GM18858 (cell line): Measurements from ENCODE around the gene TBC1D22A.

Experiments used
- ATAC-seq: cut with Tn5 transposase; IDR thresholded peaks from one replicate; pipeline ENCODE4 v1.9.1; 2021; ENCODE audit not compliant: unreplicated experiment

The TBC1D22A gene

GRCh38 chr22:46947516-46948257 lies 185.2 kb downstream of the TBC1D22A start:
- ATAC-seq = no peak

- no peak for ATAC-seq
Measured at GRCh38 chr22:46948411-46949144, 186.1 kb downstream of the TBC1D22A start.

- ATAC-seq = no peak
Measured at GRCh38 chr22:46951350-46951749, 188.9 kb downstream of the TBC1D22A start.

GRCh38 chr22:46951973-46952372 lies 189.5 kb downstream of the TBC1D22A start:
- no peak for ATAC-seq

GRCh38 chr22:46953968-46954765 lies 191.7 kb downstream of the TBC1D22A start:
- no peak for ATAC-seq

DNA sequence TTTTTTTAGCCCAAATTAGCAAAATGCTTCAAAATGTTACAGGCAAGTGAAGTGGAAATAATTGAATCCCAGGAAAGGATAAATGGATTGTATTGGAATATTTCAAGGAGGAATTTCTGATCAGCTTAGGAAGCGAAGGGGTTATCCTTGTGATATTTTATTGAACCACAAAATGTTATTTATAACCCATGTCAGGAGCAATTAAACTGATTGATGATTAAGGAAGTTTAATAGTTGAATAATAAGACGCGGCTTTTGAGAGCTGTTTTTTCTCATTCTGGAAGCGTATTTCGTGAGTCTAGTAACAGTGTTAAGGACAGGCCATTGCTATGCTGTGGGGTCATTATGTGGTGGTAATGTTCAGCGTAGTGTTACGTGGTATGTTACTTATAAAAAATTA lies 192.3 kb downstream of the TBC1D22A start:
- no peak for ATAC-seq

- no peak for ATAC-seq
Measured at GRCh38 chr22:46956498-46957215, 194.2 kb downstream of the TBC1D22A start.

DNA sequence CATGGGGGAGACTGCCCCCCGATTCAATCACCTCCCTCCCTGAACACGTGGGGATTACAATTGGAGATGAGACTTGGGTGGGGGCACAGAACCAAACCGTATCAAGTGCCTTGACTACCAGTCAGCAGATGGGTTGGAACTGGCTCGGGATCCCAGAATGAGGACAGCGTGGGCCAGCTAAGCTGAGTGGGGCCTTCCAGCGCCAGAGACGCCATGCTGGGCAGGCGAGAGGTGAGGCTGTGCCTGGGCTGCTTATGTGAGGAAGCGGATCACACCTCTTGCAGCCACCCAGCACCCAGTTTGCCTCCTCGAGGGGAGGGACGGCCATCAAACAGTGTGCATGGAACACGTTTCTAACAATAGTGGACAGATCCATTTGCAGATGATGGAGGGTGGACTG lies 195.1 kb downstream of the TBC1D22A start:
- no peak for ATAC-seq

GRCh38 chr22:46958191-46958590 lies 195.7 kb downstream of the TBC1D22A start:
- no peak for ATAC-seq

- ATAC-seq = no peak
Measured at GRCh38 chr22:46958658-46959057, 196.2 kb downstream of the TBC1D22A start.

DNA sequence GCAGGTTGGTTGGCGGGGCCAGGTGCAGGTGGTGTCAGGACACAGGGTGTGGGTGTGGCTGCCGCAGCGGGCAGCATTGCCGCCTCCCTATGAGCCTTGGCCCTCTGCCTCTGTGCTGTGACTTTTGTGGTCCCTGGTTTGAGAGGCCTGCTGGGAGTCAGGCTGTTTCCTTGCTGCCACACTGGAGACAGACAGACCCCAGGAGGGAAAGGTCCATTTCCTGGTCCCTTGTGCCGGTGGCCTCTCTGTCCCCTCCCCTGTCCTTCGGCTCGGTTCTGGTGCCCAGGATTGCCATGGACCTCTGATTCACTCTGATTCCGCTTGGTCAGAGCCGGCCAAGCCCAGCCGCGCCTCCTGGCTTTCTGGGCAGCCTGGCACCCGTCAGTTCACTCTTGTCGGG lies 196.9 kb downstream of the TBC1D22A start:
- ATAC-seq = no peak

DNA sequence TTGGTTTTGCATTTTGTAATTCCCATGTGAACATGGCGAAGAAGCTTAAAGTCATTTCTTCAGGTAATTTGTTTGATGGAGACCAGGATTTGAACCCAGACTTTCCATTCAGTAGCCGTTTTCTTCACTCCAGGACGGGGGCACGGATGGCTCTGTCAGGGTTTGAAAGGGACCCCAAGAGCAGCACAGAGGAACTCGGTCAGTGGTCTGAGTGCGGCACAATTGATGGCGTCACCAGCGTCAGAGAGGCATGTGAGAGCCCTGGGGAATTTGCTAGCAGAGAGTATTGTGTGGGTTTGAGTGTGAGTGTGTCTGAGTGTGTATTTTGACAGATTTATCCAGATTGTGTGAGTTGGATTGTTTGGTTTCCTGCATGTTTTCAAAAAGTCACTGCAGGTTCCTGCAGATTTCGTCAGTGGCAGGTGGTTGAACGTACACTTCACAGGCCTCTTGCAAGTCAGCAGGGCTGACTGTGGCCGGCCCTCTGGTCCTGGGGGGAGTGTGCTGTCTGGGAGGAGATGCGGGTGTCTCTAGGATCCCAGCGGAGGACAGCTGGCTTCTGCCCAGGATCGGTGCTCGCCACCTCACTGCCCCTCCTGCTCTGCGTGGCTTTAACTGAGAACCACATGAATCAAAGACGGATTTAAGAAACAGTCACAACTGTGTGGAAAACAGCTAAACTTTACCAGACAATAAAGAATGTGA lies 199.3 kb downstream of the TBC1D22A start:
- ATAC-seq = no peak

- no peak for ATAC-seq
Measured at GRCh38 chr22:46962406-46962805, 200.0 kb downstream of the TBC1D22A start.

DNA sequence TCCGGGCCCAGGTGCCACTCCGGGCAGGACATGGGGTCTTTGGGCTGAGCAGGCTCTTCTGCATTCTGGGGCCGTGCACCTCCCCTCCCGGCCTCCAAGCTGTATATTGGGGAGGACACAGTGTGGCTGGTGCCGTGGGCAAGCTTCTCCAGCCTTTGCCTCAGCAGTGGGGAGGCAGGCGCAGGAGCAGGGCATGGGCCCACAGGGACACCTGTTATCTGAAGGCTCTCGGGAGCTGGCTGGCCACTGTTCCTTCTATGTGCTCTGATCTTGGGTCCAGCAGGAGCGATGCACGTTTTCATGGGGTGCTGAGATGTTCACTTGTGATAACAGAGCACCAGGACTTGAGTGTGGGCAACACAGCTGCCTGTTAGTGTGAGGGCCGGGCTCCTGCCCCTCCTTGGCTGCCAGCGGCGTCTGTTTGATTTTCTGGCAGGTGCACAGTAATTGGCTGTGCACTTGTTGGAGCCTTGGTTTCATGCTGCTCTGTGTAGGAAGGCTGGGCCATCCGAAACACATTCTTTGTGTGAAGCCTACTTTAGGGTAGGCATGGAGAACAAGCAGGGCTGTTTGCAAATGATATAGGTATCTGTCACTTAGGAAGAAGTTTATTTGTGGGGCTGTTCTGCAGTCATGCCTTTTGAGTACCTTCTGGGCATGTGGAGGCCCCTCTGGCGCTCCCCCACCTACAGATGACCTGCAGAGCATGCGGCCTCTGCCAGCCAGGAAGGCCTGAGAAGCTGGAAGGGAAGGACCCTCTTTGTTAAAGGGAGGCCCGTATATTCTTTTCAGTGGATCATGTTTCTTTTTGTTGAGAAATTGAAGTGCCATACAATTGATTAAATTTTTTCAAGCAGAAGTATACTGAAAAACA lies 201.5 kb downstream of the TBC1D22A start:
- ATAC-seq = no peak

DNA sequence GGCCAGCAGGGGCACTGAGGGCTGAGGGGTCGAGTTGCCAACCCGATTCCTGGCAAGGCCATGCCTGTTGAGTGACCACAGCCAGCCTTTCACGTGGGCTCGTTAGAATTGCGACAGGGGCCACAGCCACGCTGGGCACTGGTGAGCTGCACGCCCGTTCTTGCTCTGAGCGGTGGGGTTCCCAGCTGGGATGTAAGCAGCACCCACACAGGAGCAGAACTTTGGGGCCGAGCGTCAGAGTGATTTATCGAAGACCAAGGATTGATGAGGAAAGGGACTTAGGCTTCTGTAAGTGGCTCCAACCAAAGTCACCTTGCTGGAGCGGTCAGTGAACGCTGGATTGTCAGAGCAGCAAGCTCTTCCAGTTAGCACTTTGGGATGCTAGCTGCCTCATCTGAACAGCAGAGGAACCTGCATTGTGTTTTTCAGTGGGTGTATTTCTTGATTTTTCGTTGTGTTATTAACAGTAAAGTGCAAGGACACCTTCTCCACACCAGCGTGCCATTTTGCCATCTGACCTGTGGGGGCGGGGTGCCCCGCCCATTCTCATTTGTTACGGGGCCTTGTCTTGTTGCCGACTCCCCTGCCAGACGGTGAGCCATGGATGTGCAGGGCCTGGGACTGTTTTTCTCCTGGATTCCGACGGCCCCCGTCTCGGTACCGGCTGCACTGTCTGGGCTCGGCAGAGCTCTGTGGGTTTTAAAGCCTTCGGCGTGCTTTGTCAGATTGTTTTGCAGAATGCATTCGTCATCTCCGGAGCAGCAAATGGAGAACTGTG lies 202.5 kb downstream of the TBC1D22A start:
- ATAC-seq = no peak

DNA sequence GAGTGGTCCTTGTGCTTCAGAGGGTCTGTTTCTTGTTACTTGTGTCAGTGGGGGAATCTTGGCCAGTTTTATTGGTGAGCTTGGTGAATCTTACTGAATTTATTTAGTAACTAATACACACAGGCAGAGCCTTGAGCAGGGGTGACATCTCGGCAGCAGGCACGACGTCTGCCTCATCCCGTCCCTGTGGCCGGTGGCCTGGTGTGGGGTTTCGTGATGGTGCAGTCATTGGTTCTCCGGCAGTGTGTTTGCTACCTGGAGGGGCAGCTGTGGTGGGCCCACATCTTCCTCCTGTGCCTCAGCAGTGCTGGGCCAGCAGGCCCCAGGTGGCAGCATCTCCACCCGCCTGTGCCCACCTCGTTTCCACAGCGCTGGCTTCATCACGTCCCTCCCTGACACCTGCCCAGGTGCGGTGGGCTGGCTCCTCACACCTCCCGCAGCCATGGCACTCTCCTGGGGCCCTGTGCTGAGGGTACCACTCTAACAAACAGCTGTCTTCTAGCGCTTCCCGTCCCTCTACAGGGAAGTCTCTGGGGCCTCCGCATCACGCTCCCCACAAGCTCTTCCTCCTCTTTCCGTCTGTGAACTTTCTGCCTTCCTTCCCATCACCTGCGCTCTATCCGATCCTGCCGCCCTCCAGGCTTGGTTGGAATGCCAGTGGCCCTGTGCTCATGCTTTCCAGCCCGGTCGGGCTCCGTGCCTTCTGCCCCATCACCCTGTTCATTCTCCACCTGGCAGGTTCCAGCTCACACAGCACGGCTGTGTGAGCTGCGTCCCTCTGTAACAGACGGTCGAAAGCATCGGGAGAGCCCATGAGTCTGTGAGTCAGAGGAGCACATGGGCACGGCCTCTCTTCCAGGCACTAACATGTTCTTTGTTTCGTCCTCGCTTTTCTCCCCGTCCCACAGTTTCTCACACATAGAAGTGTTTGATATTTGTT lies 203.4 kb downstream of the TBC1D22A start:
- ATAC-seq = no peak

GRCh38 chr22:46966495-46966845 lies 204.0 kb downstream of the TBC1D22A start:
- ATAC-seq = no peak

GRCh38 chr22:46966846-46967245 lies 204.4 kb downstream of the TBC1D22A start:
- no peak for ATAC-seq
